GM11168 (cell line): ENCODE data around the gene SUOX.
"Not testable (repeated sequence)": the region's sequence is repeated elsewhere in the genome, so short reads cannot be mapped to it uniquely, and the experiment has no call there.

Experiments
- in situ Hi-C: fragments of 300-500 bp; cut with MboI; formaldehyde crosslinking; loops from one replicate; pipeline ENCODE4 v1.12.0; 2022; ENCODE audit warnings: low sequenced_read_pairs; ENCODE audit not compliant: unreplicated experiment

Gene SUOX

DNA sequence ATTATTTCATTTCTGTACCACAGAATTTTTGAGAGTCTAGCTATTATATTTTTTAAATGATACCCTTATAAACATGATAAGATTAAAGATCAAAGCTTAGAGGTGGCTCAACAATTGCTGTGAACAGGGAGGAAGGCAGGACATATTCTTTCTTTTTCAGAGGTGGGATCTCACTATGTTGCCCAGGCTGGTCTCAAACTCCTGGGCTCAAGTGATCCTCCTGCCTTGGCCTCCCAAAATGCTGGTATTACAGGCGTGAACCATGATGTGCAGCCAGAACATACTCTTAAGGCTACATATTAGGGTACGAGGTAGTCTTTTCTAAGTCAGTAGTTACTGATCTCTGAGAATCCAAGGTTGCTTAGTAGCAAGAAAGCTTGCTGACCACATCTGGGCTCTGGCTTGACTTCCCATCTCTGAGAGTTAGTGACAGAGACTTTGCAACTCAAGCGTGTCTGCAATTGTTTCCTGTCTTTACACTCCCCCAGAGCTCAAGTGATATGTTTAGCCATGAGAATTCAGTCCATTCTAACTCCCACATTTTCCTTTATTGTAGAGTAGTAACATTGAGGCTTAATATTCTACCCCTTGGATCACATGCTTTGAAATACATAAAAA lies 14.6 kb upstream of the SUOX start:
- in situ Hi-C loops: no loop called here

GRCh38 chr12:55983232-55983842 lies 13.7 kb upstream of the SUOX start:
- in situ Hi-C loops: no loop called here

DNA sequence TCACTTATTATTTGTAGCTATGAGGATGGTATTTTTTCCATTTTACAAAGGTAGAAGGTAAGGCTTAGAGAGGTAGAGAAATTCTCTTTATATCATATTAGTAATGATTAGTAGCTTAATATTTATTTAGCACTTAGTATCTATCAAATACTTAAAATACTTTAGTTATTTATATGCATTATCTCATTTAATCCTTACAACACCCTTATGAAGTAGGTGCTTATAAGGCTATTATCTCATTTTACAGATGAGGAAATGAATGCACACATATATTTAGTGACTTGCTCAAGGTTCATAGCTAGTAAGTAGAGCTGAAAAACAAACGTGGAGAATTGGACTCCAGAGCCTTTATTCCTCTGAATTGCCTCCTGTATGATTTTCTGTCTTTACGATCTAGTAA lies 12.2 kb upstream of the SUOX start:
- in situ Hi-C loops: no loop called here

DNA sequence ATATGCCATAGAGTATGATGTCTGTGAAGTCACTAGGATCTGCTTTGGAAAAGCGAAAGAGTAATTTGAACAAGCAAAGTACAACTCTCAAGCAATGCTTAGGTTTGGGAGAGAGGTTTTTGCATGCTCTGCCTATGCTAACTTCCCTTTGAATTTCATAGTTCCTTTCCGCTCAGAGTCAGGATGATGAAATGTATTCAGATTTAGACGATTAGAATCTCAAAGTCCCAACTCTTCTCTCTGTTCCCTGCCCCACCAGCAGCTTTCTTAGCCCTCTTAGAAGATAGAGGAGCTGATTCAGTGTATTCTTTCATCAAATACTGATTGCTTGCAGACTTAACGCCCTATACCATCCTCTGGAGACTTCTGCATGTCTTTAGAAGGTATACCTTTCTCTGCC lies 11.7 kb upstream of the SUOX start:
- in situ Hi-C loops: no loop called here

DNA sequence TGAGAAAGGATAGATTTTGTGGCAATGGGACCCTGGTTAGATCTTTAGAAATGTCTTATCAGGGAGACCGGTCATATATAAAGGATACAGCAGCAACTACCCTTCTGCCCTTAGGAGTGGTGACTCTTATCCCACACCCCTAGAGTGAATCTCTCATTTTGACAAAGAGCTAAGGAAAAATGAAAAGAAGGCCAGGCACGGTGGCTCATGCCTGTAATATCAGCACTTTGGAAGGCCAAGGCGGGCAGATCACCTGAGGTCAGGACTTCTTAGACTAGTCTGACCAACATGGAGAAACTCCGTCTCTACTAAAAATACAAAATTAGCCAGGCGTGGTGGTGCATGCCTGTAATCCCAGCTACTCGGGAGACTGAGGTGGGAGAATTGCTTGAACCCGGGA lies 11.1 kb upstream of the SUOX start:
- in situ Hi-C loops: not testable (repeated sequence)

DNA sequence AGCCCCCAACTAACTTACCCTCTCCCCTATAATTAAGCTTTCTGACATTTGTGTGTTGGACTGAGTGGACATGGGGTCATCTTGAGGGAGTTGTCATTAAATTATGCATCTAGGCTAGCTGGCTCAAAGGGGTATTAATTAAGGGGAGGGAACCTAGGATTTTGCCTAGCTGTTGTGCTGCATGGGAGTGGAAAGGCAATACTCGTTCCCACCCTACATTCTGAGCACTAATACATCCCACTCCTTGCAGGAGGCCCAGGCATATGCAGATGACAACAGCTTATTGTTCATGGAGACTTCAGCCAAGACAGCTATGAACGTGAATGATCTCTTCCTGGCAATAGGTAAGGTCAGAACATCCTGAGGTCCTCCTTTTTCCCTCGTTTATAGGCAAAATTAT lies 6.0 kb upstream of the SUOX start:
- in situ Hi-C loops: no loop called here

GRCh38 chr12:55993230-55993853 lies 3.7 kb upstream of the SUOX start:
- in situ Hi-C loops: no loop called here

DNA sequence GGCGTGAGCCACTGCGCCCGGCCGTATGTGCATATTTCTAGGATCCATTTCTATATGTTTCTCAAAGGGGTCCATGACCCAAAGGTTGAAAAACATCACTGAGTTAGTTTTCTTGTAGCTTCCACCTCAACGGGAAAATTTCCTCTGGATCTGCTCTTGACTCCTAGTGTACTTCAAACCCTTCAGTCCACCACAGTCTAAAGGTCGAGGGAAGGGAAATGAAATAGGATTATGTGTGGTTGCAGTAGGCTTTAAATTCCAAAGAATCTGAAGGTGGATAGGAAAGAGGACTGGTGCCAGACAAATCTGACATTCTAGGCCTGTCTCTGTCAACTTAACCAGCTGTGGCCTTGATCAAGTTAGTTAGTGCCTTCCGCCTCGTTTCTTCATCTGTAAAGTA lies 1.7 kb upstream of the SUOX start:
- in situ Hi-C loops: no loop called here

DNA sequence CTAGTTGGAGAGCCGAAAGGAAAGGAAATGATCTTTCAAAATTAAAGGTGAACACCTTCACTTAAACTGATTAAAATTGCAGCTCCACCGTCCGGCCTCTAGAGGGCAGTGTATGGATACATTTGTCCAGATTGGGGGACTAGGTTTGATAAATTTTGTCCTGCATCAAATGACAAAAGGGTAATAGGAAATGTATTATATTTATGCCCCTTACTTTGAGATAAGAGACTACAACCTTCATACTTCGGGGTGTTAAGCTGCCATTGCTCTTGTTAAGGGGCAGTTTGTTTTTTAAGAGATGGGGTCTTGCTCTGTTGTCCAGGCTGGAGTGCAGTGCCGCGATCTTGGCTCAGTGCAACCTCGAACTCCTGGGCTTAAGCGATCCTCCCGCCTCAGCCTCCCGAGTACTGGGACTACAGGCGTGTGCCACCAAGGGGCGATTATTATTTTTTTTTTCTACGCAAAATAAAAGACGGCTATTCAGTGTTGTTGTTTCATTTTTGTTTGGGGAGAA lies 818 bp upstream of the SUOX start:
- in situ Hi-C loops: no loop called here

DNA sequence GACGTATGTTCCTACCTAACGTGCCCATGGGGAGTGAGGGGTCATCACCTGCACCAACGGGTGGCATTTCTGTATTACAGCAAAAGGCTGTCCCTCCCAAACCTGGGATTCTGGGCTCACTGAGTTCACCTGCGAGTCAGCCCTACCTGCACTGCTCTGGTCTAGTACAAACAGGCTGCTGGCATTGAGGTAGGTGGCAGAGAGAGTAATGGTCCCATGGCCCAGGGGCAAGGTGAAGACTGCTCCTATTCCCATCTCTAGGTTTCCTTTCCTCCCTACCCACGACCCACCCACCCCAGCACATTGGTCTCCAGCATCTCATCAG lies 421 bp downstream of the SUOX start:
- in situ Hi-C loops: no loop called here

DNA sequence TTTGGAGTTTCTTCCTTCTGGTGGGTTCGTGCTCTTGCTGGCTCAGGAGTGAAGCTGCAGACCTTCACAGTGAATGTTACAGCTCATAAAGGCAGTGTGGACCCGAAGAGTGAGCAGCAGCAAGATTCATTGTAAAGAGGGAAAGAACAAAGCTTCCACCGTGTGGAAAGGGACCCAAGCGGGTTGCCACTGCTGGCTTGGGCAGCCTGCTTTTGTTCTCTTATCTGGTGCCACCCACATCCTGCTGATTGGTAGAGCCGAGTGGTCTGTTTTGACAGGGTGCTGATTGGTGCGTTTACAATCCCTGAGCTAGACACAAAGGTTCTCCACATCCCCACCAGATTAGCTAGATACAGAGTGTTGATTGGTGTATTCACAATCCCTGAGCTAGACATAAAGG lies 2.4 kb downstream of the SUOX start:
- in situ Hi-C loops: not testable (repeated sequence)

DNA sequence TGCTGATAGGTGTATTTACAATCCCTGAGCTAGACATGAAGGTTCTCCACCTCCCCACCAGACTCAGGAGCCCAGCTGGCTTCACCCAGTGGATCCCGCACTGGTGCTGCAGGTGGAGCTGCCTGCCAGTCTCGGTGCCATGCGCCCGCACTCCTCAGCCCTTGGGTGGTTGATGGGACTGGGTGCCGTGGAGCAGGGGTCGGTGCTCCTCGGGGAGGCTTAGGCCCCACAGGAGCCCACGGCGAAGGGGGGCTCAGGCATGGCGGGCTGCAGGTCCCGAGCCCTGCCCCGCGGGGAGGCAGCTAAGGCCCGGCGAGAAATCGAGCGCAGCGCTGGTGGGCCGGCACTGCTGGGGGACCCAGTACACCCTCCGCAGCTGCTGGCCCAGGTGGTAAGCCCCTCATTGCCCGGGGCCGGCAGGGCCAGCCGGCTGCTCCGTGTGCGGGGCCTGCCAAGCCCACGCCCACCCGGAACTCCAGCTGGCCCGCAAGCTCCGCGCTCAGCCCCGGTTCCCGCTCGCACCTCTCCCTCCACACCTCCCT lies 3.0 kb downstream of the SUOX start:
- in situ Hi-C loops: not testable (repeated sequence)

GRCh38 chr12:56001487-56002100 lies 4.5 kb downstream of the SUOX start:
- in situ Hi-C loops: no loop called here

- in situ Hi-C loops: not testable (repeated sequence)
These were observed 6.3 kb downstream of the SUOX start for GRCh38 chr12:56003376-56003775.

GRCh38 chr12:56004211-56004610 lies 7.1 kb downstream of the SUOX start:
- in situ Hi-C loops: no loop called here

GRCh38 chr12:56007564-56008559 lies 10.8 kb downstream of the SUOX start:
- in situ Hi-C loops: no loop called here

GRCh38 chr12:56010111-56010570 lies 13.1 kb downstream of the SUOX start:
- in situ Hi-C loops: no loop called here

DNA sequence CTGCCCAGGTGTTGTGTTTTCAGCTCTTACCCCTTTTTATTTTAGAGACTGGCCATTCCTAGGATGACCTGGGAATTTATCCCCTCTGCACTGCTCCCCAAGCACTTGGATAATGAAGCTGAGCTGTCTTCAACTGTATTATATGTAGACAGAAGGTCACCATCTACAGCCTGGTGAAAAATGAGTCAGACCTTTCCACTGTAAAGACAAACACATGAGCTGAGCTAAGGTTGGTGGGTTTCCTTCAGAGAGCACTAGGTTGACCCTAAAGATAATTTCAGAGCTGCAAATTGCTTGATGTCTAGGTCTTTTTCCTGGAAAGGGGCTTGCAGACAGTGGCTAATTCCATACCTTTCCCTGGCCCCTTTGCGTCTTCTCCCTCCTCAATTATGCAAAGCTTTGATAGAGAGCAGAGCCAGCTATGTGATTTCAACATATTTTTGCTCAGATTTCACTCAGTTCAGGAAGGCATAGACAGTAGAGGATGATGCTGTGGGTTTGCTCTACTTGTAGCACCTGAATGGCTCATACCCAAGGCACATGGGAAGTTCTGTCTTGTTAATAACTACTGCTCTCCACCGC lies 14.5 kb downstream of the SUOX start:
- in situ Hi-C loops: no loop called here

DNA sequence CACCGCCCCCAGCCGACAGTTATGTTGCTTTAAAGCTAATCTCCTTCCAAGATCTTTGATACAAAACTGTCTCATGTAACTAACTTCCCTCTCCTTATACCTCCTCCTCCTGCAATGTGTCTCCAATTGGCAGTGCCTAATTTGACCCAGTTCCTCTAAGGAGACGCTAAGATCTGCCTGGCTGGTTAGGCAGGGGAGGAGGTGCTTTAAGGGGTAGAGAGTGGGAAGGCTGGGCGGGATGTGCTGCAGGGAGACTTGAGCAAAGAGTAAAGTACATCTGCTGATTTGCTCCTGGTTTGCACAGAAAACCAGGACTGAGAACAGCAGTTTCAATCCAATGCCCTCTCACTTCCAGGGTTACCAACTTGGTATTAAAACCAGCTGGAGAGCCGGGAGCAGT lies 16.4 kb downstream of the SUOX start:
- in situ Hi-C loops: no loop called here

GRCh38 chr12:56014205-56014604 lies 17.1 kb downstream of the SUOX start:
- in situ Hi-C loops: no loop called here
